MM.1S (cell line): ENCODE results near the gene ARPP19.
"Not testable (repeated sequence)": the region's sequence is repeated elsewhere in the genome, so short reads cannot be mapped to it uniquely, and the experiment has no call there.

Experiments used
- DNase-seq: peaks from one replicate; pipeline ENCODE4 v3.0.0-alpha.2; 2015
- H2AFZ ChIP-seq: fragments of 300-600 bp; sonication (generic); 2 replicates; pipeline ENCODE4 v1.6.0; 2016; ENCODE audit warnings: antibody characterized with exemption, low read length
- H3F3A ChIP-seq: fragments of 300-600 bp; sonication (generic); 2 replicates; pipeline ENCODE4 v1.6.1; 2016; ENCODE audit warnings: mild to moderate bottlenecking, antibody characterized with exemption, low read length, moderate library complexity, mixed read lengths; ENCODE audit not compliant: insufficient read depth
- H3K27ac ChIP-seq: fragments of 300-600 bp; sonication (generic); 2 replicates; pipeline ENCODE4 v1.5.1; 2016; ENCODE audit warnings: mild to moderate bottlenecking, low read length
- H3K27me3 ChIP-seq: fragments of 300-600 bp; sonication (generic); replicated peaks from 2 replicates; pipeline ENCODE4 v1.6.0; 2016; ENCODE audit warnings: low read length; ENCODE audit not compliant: insufficient read depth
- H3K36me3 ChIP-seq: fragments of 300-600 bp; sonication (generic); replicated peaks from 2 replicates; pipeline ENCODE4 v1.6.1; 2016; ENCODE audit warnings: mild to moderate bottlenecking, low read length, mixed read lengths; ENCODE audit not compliant: insufficient read depth
- H3K4me1 ChIP-seq: fragments of 300-600 bp; sonication (generic); 2 replicates; pipeline ENCODE4 v1.6.1; 2016; ENCODE audit warnings: low read length, mixed read lengths
- H3K4me2 ChIP-seq: fragments of 300-600 bp; sonication (generic); 2 replicates; pipeline ENCODE4 v1.6.0; 2016; ENCODE audit warnings: low read depth, low read length
- H3K4me3 ChIP-seq: fragments of 300-600 bp; sonication (generic); 2 replicates; pipeline ENCODE4 v1.5.1; 2016; ENCODE audit warnings: low read length, mixed read lengths
- H3K79me2 ChIP-seq: fragments of 300-600 bp; sonication (generic); 2 replicates; pipeline ENCODE4 v1.6.1; 2016; ENCODE audit warnings: mixed run types, low read length, mixed read lengths
- H3K9ac ChIP-seq: fragments of 300-600 bp; sonication (generic); 2 replicates; pipeline ENCODE4 v1.6.1; 2016; ENCODE audit warnings: low read length, mixed read lengths
- H3K9me2 ChIP-seq: fragments of 300-600 bp; sonication (generic); replicated peaks from 2 replicates; pipeline ENCODE4 v1.6.1; 2016; ENCODE audit warnings: mild to moderate bottlenecking, low read length, mixed read lengths; ENCODE audit not compliant: insufficient read depth
- H3K9me3 ChIP-seq: fragments of 300-600 bp; sonication (generic); replicated peaks from 2 replicates; pipeline ENCODE4 v1.6.1; 2016; ENCODE audit warnings: mild to moderate bottlenecking, low read length, mixed read lengths; ENCODE audit not compliant: insufficient read depth
- H4K20me1 ChIP-seq: fragments of 300-600 bp; sonication (generic); 2 replicates; pipeline ENCODE4 v1.6.1; 2016; ENCODE audit warnings: mild to moderate bottlenecking, low read length, moderate library complexity, mixed read lengths; ENCODE audit not compliant: insufficient read depth
- CTCF ChIP-seq: fragments of 300-600 bp; sonication (generic); IDR thresholded peaks from 2 replicates; pipeline ENCODE4 v1.5.1; 2016; ENCODE audit warnings: antibody characterized with exemption, low read length, mixed read lengths
- EZH2 ChIP-seq: fragments of 300-600 bp; sonication (generic); optimal IDR thresholded peaks from 2 replicates; pipeline ENCODE3; 2017; ENCODE audit warnings: low read depth, mild to moderate bottlenecking, antibody characterized with exemption, low read length, mixed read lengths
- EZH2phosphoT487 ChIP-seq: fragments of 300-600 bp; sonication (generic); IDR thresholded peaks from 2 replicates; pipeline ENCODE4 v1.6.1; 2018; ENCODE audit warnings: antibody characterized with exemption, low read length

ARPP19 gene

DNA sequence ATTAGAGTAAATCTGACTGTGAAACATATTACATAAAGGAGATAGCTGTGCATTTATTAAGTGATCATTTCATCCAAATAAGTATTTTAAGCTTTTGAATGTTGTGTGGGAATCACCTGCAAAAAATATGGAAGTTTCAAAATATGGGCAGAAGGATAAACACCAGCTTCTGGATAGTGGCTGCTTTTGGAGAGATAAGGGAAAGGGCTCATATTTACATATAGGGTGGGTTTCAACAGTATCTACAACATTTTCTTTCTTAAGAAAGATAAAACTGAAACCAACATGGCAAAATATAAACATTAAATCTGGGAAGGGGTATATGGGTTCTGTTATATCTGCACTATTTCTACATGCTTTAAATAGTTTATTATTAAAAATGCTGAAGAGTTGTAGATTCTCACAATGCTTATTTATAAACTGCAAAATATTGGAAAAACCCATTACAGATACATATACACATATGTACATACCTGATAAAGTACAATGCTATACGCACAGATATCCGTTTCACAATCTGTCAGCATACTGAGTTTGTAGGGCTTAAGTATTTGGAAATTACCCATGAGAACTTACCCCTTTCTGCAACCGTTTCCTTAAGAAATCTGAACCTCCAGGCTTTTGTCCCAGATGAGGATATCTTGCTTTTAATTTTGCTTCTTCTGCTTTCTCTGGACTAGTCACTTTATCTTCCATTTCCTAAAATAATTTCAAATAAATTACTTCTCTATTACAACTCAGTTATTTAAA, 12.1 kb downstream of the ARPP19 start:
- Histone ChIP-seq H2AFZ (no peak overlapping the region), H3K4me3 (no peak overlapping the region), H4K20me1 (peaks cover 38% of the 10 kb centered on the region), H3K9me2 (no peaks in the 10 kb centered on the region), H3K9me3 (no peaks in the 10 kb centered on the region), H3K27ac (no peak overlapping the region), H3K4me2 (no peak overlapping the region), H3K4me1 (peaks cover 4% of the 10 kb centered on the region; the same call in 1 of the 2 replicates), H3K36me3 (peaks cover 27% of the 10 kb centered on the region), H3K9ac (no peak overlapping the region), H3K27me3 (no peaks in the 10 kb centered on the region), H3F3A (0 out of 2 replicates have a peak, but pooled peaks cover 13% of the 10 kb centered on the region), H3K79me2 (peaks cover 99% of the 10 kb centered on the region)
- no peak for DNase-seq
- TF ChIP-seq EZH2 (no peak), EZH2phosphoT487 (no peak), CTCF (no peak)

DNA sequence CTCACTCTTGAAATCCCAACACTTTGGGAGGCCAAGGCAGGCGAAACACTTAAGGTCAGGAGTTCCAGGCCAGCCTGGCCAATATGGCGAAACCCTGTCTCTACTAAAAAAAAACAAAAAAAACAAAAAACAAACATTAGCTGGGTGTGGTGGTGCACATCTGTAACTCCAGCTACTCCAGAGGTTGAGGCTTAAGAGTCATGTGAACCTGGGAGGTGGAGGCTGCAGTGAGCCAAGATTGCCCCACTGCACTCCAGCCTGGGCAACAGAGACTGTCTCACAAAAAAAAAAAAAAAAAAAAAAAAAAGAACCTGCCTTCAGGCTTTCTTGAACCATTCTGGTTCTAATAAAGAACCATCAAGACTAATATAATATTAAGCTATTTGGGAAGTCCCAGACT, 16.5 kb downstream of the ARPP19 start:
- no peak for TF ChIP-seq EZH2phosphoT487
- no peak for TF ChIP-seq EZH2
- TF ChIP-seq CTCF, result no peak
- Histone ChIP-seq H3K4me2 (no peak overlapping the region), H3K9me3 (no peaks in the 10 kb centered on the region), H2AFZ (no peak overlapping the region), H3F3A (peaks cover 11% of the 10 kb centered on the region; the same call in 1 of the 2 replicates), H3K79me2 (peaks cover 69% of the 10 kb centered on the region), H3K9me2 (no peaks in the 10 kb centered on the region), H3K9ac (no peak overlapping the region), H3K4me1 (peaks cover 4% of the 10 kb centered on the region; the same call in 1 of the 2 replicates), H4K20me1 (0 out of 2 replicates have a peak, but pooled peaks cover 17% of the 10 kb centered on the region), H3K36me3 (peaks cover 19% of the 10 kb centered on the region; the same call in 1 of the 2 replicates), H3K27ac (no peak overlapping the region), H3K4me3 (no peak overlapping the region), H3K27me3 (no peaks in the 10 kb centered on the region)
- DNase-seq, result no peak

DNA sequence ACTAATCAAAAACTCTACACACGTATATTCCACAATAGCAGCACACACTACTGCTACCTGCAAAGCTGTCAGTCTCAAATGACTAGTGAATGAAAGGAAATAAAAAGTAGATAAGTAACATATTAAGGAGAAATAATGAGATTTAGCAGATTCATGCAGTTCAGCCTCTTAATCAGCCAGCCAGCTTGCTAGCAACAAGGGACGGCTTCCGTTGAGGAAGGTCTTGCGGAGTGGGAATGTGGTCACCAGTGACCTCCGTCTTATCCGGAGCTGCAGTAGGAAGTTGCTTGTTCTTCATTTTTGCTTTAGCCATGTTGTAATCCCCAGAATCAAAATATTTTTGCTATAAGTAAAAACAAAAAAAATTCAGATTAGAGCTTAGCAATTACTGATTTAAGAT, 17.1 kb downstream of the ARPP19 start:
- H4K20me1 ChIP-seq, result 0 out of 2 replicates have a peak, but pooled peaks cover 17% of the 10 kb centered on the region
- H3F3A ChIP-seq, result peaks cover 11% of the 10 kb centered on the region; the same call in 1 of the 2 replicates
- H3K79me2 ChIP-seq, result peaks cover 63% of the 10 kb centered on the region
- no peak overlapping the region for H2AFZ ChIP-seq
- DNase-seq, result no peak
- H3K36me3 ChIP-seq, result peaks cover 20% of the 10 kb centered on the region; the same call in 1 of the 2 replicates
- H3K9ac ChIP-seq, result no peak overlapping the region
- H3K4me2 ChIP-seq, result no peak overlapping the region
- no peaks in the 10 kb centered on the region for H3K27me3 ChIP-seq
- no peaks in the 10 kb centered on the region for H3K9me2 ChIP-seq
- TF ChIP-seq EZH2 (no peak), EZH2phosphoT487 (no peak), CTCF (no peak)
- H3K27ac ChIP-seq, result no peak overlapping the region
- no peaks in the 10 kb centered on the region for H3K9me3 ChIP-seq
- H3K4me3 ChIP-seq, result no peak overlapping the region
- H3K4me1 ChIP-seq, result peaks cover 4% of the 10 kb centered on the region; the same call in 1 of the 2 replicates

GRCh38 chr15:52551186-52551585, 17.6 kb downstream of the ARPP19 start:
- not testable (repeated sequence) for H3K27me3 ChIP-seq, H3K9me3 ChIP-seq, H3K9ac ChIP-seq, H3K27ac ChIP-seq, H2AFZ ChIP-seq, H3K4me1 ChIP-seq, H3K9me2 ChIP-seq, DNase-seq, H3K4me3 ChIP-seq, H3K4me2 ChIP-seq
- Histone ChIP-seq H3K79me2 (peaks cover 58% of the 10 kb centered on the region), H4K20me1 (0 out of 2 replicates have a peak, but pooled peaks cover 17% of the 10 kb centered on the region), H3F3A (peaks cover 11% of the 10 kb centered on the region; the same call in 1 of the 2 replicates), H3K36me3 (peaks cover 21% of the 10 kb centered on the region; the same call in 1 of the 2 replicates)
